ENCODE measurements around the gene UCHL3. TPM values are rescaled to one million over a fixed set of nuclear protein-coding genes. Genes with fewer than 3 reads are reported as not detected.

UCHL3 gene
- total RNA-seq, 1 experiment from 2014 or later = 50.0 TPM

DNA sequence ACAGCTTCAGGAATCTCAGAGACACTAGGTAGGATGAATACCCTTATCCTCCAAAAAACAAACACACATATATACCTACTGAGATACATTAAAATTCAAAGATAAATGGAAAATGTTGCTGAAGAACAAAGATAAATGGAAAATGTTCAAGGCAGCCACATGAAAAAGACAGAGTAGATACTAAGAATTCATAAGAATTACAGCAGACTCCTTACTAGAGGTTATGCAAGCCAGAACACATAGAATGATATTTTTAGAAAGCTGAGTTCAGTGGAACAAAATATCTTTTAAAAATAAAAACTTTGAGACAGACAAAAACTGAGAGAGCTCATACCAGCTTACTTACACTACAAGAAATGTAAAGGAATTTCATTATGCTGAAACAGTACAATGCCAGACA is 35.6 kb downstream of the UCHL3 start:
- Histone ChIP-seq H4K20me1 (ENCODE audit: low read length) (no peaks in the 10 kb centered on the region), H3K4me1 (ENCODE audit: insufficient read depth, low read length) (no peaks in the 10 kb centered on the region), H2AFZ (ENCODE audit: low read length) (no peak overlapping the region), H3K9ac (ENCODE audit: low read length) (no peak overlapping the region), H3K4me3 (ENCODE audit: low read length) (no peak overlapping the region), H3K4me2 (ENCODE audit: low read length) (no peak overlapping the region), H3K36me3 (ENCODE audit: low read depth, low read length) (peaks cover 18% of the 10 kb centered on the region), H3K79me2 (ENCODE audit: low read length) (no peaks in the 10 kb centered on the region), H3K27ac (ENCODE audit: low read length) (no peak overlapping the region), H3K9me2 (replicated peaks; ENCODE audit: low read length) (no peaks in the 10 kb centered on the region), H3K27me3 (ENCODE audit: low read length) (no peaks in the 10 kb centered on the region), H3F3A (ENCODE audit: low read length, unreplicated experiment) (no peaks in the 10 kb centered on the region), H3K9me3 (ENCODE audit: low read length) (no peaks in the 10 kb centered on the region)
- no TSS peak for BruUV-seq (replicated peaks)
- ChIA-PET CTCF (no interaction called here), POLR2A (ENCODE audit: unreplicated experiment) (no interaction called here)
- no peak for ATAC-seq
- no peak for TF ChIP-seq CTCF (conservative IDR thresholded peaks at IDR 0.05; ENCODE audit: low read depth, low read length)
- TF ChIP-seq EZH2 (IDR thresholded peaks at IDR 0.05; ENCODE audit: low read length, unreplicated experiment) = no peak
- no peak for TF ChIP-seq EZH2phosphoT487 (IDR thresholded peaks at IDR 0.05; ENCODE audit: borderline replicate concordance, low read length)
- intact Hi-C loops (cut with micrococcal nuclease) = no loop called here
- DNase-seq = no peak

GRCh38 chr13:75587679-75588078 is 38.1 kb downstream of the UCHL3 start:
- DNase-seq = no peak
- no peaks in the 10 kb centered on the region for H3K4me1 ChIP-seq (ENCODE audit: insufficient read depth, low read length)
- ChIA-PET CTCF (no interaction called here), POLR2A (ENCODE audit: unreplicated experiment) (no interaction called here)
- H3K36me3 ChIP-seq (ENCODE audit: low read depth, low read length) = peaks cover 24% of the 10 kb centered on the region
- H4K20me1 ChIP-seq (ENCODE audit: low read length) = no peaks in the 10 kb centered on the region
- H3K27ac ChIP-seq (ENCODE audit: low read length) = no peak overlapping the region
- no TSS peak for BruUV-seq (replicated peaks)
- no peaks in the 10 kb centered on the region for H3K27me3 ChIP-seq (ENCODE audit: low read length)
- H2AFZ ChIP-seq (ENCODE audit: low read length) = no peak overlapping the region
- no peak overlapping the region for H3K4me2 ChIP-seq (ENCODE audit: low read length)
- TF ChIP-seq CTCF (conservative IDR thresholded peaks at IDR 0.05; ENCODE audit: low read depth, low read length) (no peak), EZH2 (IDR thresholded peaks at IDR 0.05; ENCODE audit: low read length, unreplicated experiment) (no peak), EZH2phosphoT487 (IDR thresholded peaks at IDR 0.05; ENCODE audit: borderline replicate concordance, low read length) (no peak)
- no peaks in the 10 kb centered on the region for H3K9me2 ChIP-seq (replicated peaks; ENCODE audit: low read length)
- no peaks in the 10 kb centered on the region for H3K79me2 ChIP-seq (ENCODE audit: low read length)
- no peak overlapping the region for H3K9ac ChIP-seq (ENCODE audit: low read length)
- no peaks in the 10 kb centered on the region for H3F3A ChIP-seq (ENCODE audit: low read length, unreplicated experiment)
- no peak for ATAC-seq
- H3K4me3 ChIP-seq (ENCODE audit: low read length) = no peak overlapping the region
- intact Hi-C loops (cut with micrococcal nuclease) = no loop called here
- no peaks in the 10 kb centered on the region for H3K9me3 ChIP-seq (ENCODE audit: low read length)

DNA sequence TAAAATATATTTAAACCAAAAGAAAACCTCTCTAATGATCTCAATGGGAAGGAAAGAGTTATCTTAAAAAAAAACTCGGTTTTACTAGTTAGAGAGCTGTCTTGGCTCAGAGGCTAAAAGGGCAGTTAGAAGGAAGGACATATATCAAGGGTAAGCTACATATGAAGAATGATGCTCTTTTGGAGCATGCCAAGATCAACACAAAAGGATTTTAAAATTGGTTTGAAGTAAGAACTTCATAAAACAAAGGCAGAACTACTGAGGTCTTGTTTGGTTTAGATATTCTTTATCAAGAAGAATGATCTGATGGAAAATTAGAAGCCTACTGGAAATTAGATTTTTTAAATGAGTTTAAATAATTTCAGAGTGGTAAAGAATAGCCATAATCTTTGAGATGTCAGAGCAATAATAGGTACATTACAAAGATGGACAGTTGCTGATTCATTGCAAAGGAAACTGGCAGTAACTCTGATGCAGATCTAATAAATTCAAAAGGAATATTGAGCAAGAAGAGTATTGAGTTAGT is 47.1 kb downstream of the UCHL3 start:
- Histone ChIP-seq H3K9ac (ENCODE audit: low read length) (no peak overlapping the region), H2AFZ (ENCODE audit: low read length) (no peak overlapping the region), H4K20me1 (ENCODE audit: low read length) (no peaks in the 10 kb centered on the region), H3K4me3 (ENCODE audit: low read length) (no peak overlapping the region), H3K79me2 (ENCODE audit: low read length) (no peaks in the 10 kb centered on the region), H3K27ac (ENCODE audit: low read length) (no peak overlapping the region), H3K36me3 (ENCODE audit: low read depth, low read length) (peaks cover 5% of the 10 kb centered on the region), H3K4me2 (ENCODE audit: low read length) (no peak overlapping the region), H3K27me3 (ENCODE audit: low read length) (no peaks in the 10 kb centered on the region), H3K4me1 (ENCODE audit: insufficient read depth, low read length) (no peaks in the 10 kb centered on the region), H3K9me2 (replicated peaks; ENCODE audit: low read length) (no peaks in the 10 kb centered on the region), H3K9me3 (ENCODE audit: low read length) (no peaks in the 10 kb centered on the region), H3F3A (ENCODE audit: low read length, unreplicated experiment) (no peaks in the 10 kb centered on the region)
- DNase-seq = no peak
- ChIA-PET POLR2A (ENCODE audit: unreplicated experiment) (no interaction called here), CTCF (no interaction called here)
- no peak for ATAC-seq
- no TSS peak for BruUV-seq (replicated peaks)
- intact Hi-C loops (cut with micrococcal nuclease) = no loop called here
- no peak for TF ChIP-seq EZH2 (IDR thresholded peaks at IDR 0.05; ENCODE audit: low read length, unreplicated experiment)
- no peak for TF ChIP-seq CTCF (conservative IDR thresholded peaks at IDR 0.05; ENCODE audit: low read depth, low read length)
- TF ChIP-seq EZH2phosphoT487 (IDR thresholded peaks at IDR 0.05; ENCODE audit: borderline replicate concordance, low read length) = no peak

Measured in PC-3 (cell line).